Astrocyte of the spinal cord (primary cell): Measurements from ENCODE around the gene C12orf56.
"Not testable (repeated sequence)": the region's sequence is repeated elsewhere in the genome, so short reads cannot be mapped to it uniquely, and the experiment has no call there.

Source experiments
- DNase-seq: peaks from one replicate; pipeline ENCODE4 v3.0.0; 2011; ENCODE audit warnings: low read depth, low spot score
- H3K4me3 ChIP-seq: 2 replicates; pipeline ENCODE4 v1.5.1; 2011; ENCODE audit warnings: low read depth, mild to moderate bottlenecking, low read length, moderate library complexity
- CTCF ChIP-seq: IDR thresholded peaks from 2 replicates; pipeline ENCODE4 v1.5.1; 2012; ENCODE audit warnings: low read depth, mild to moderate bottlenecking, low read length, inconsistent platforms
- in situ Hi-C: cut with HindIII; loops from 2 replicates; pipeline ENCODE4 v1.10.0; 2017; ENCODE audit warnings: low sequenced_read_pairs

C12orf56 gene

GRCh38 chr12:64389154-64389553, 1.4 kb downstream of the C12orf56 start:
- in situ Hi-C loops, result no loop called here
- TF ChIP-seq CTCF, result no peak
- H3K4me3 ChIP-seq, result no peak overlapping the region
- no peak for DNase-seq

- TF ChIP-seq CTCF, result no peak
- in situ Hi-C loops, result no loop called here
- no peak for DNase-seq
Measured at GRCh38 chr12:64387197-64387816, 3.3 kb downstream of the C12orf56 start.

GRCh38 chr12:64385468-64385867, 5.1 kb downstream of the C12orf56 start:
- no peak for TF ChIP-seq CTCF

More at GRCh38 chr12:64387197-64387816, 3.3 kb downstream of the C12orf56 start:
- H3K4me3 ChIP-seq, result no peak overlapping the region

GRCh38 chr12:64385019-64385418, 5.5 kb downstream of the C12orf56 start:
- TF ChIP-seq CTCF, result no peak
- H3K4me3 ChIP-seq, result no peak overlapping the region
- DNase-seq, result no peak
- in situ Hi-C loops, result no loop called here

More at GRCh38 chr12:64385468-64385867, 5.1 kb downstream of the C12orf56 start:
- no peak for DNase-seq
- no peak overlapping the region for H3K4me3 ChIP-seq
- in situ Hi-C loops, result no loop called here

- no peak for TF ChIP-seq CTCF
- DNase-seq, result no peak
Measured at GRCh38 chr12:64383675-64384074, 6.9 kb downstream of the C12orf56 start.

GRCh38 chr12:64362721-64363305, 27.7 kb downstream of the C12orf56 start:
- in situ Hi-C loops, result no loop called here
- no peak overlapping the region for H3K4me3 ChIP-seq
- TF ChIP-seq CTCF, result no peak
- DNase-seq, result no peak

More at GRCh38 chr12:64383675-64384074, 6.9 kb downstream of the C12orf56 start:
- H3K4me3 ChIP-seq, result no peak overlapping the region
- in situ Hi-C loops, result no loop called here

- in situ Hi-C loops, H3K4me3 ChIP-seq, DNase-seq: not testable (repeated sequence)
Measured at GRCh38 chr12:64361173-64361572, 29.4 kb downstream of the C12orf56 start.

GRCh38 chr12:64356209-64356608, 34.3 kb downstream of the C12orf56 start:
- in situ Hi-C loops, result not testable (repeated sequence)

More at GRCh38 chr12:64356209-64356608, 34.3 kb downstream of the C12orf56 start:
- not testable (repeated sequence) for H3K4me3 ChIP-seq, DNase-seq
